ENCODE results near the gene ADORA1.

The ADORA1 gene

GRCh38 chr1:203173011-203173555 is 45.6 kb downstream of the ADORA1 start:
- DNase-seq (ENCODE audit: insufficient read length) (no peak), FAIRE-seq (no peak)
- TF ChIP-seq TAF1 (IDR thresholded peaks at IDR 0.05; ENCODE audit: borderline replicate concordance, low read depth, low read length) (no peak), POLR2A (IDR thresholded peaks at IDR 0.05; ENCODE audit: low read depth, low read length) (no peak)

GRCh38 chr1:203173566-203173965 is 46.0 kb downstream of the ADORA1 start:
- peak; percentile 59 for DNase-seq (ENCODE audit: insufficient read length)
- TF ChIP-seq POLR2AphosphoS5 (IDR thresholded peaks at IDR 0.05; ENCODE audit: low read depth, low read length): no peak
- no peak for TF ChIP-seq TAF1 (IDR thresholded peaks at IDR 0.05; ENCODE audit: borderline replicate concordance, low read depth, low read length)
- TF ChIP-seq POLR2A (IDR thresholded peaks at IDR 0.05; ENCODE audit: low read depth, low read length): no peak
- FAIRE-seq: peak; percentile 81

- TF ChIP-seq TAF1 (IDR thresholded peaks at IDR 0.05; ENCODE audit: borderline replicate concordance, low read depth, low read length) (no peak), POLR2AphosphoS5 (IDR thresholded peaks at IDR 0.05; ENCODE audit: low read depth, low read length) (no peak), POLR2A (IDR thresholded peaks at IDR 0.05; ENCODE audit: low read depth, low read length) (no peak)
- no peak for FAIRE-seq
- DNase-seq (ENCODE audit: insufficient read length): no peak
These were observed 46.9 kb downstream of the ADORA1 start for GRCh38 chr1:203174324-203174985.

- TF ChIP-seq TAF1 (IDR thresholded peaks at IDR 0.05; ENCODE audit: borderline replicate concordance, low read depth, low read length): no peak
- TF ChIP-seq POLR2A (IDR thresholded peaks at IDR 0.05; ENCODE audit: low read depth, low read length): no peak
- no peak for DNase-seq (ENCODE audit: insufficient read length)
- no peak for FAIRE-seq
These were observed 47.8 kb downstream of the ADORA1 start, which contains the start of gene MYBPH for GRCh38 chr1:203175237-203175826. MYBPH (minus strand) TSS chr1:203175826; CDS start chr1:203175755, 71 bp downstream.

- TF ChIP-seq POLR2A (IDR thresholded peaks at IDR 0.05; ENCODE audit: low read depth, low read length): no peak
- no peak for TF ChIP-seq POLR2AphosphoS5 (IDR thresholded peaks at IDR 0.05; ENCODE audit: low read depth, low read length)
- TF ChIP-seq TAF1 (IDR thresholded peaks at IDR 0.05; ENCODE audit: borderline replicate concordance, low read depth, low read length): no peak
- FAIRE-seq (peak; percentile 21), DNase-seq (ENCODE audit: insufficient read length) (no peak)
These were observed 48.3 kb downstream of the ADORA1 start for GRCh38 chr1:203175827-203176241.

GRCh38 chr1:203176273-203177035 is 48.9 kb downstream of the ADORA1 start:
- no peak for DNase-seq (ENCODE audit: insufficient read length)
- TF ChIP-seq POLR2A (IDR thresholded peaks at IDR 0.05; ENCODE audit: low read depth, low read length): no peak
- no peak for TF ChIP-seq POLR2AphosphoS5 (IDR thresholded peaks at IDR 0.05; ENCODE audit: low read depth, low read length)
- no peak for FAIRE-seq

- FAIRE-seq (no peak), DNase-seq (ENCODE audit: insufficient read length) (no peak)
- TF ChIP-seq POLR2AphosphoS5 (IDR thresholded peaks at IDR 0.05; ENCODE audit: low read depth, low read length): no peak
- no peak for TF ChIP-seq TAF1 (IDR thresholded peaks at IDR 0.05; ENCODE audit: borderline replicate concordance, low read depth, low read length)
- no peak for TF ChIP-seq POLR2A (IDR thresholded peaks at IDR 0.05; ENCODE audit: low read depth, low read length)
These were observed 49.5 kb downstream of the ADORA1 start for GRCh38 chr1:203177036-203177405.

- FAIRE-seq (peak; percentile 21), DNase-seq (ENCODE audit: insufficient read length) (no peak)
- TF ChIP-seq POLR2A (IDR thresholded peaks at IDR 0.05; ENCODE audit: low read depth, low read length) (no peak), TAF1 (IDR thresholded peaks at IDR 0.05; ENCODE audit: borderline replicate concordance, low read depth, low read length) (no peak), POLR2AphosphoS5 (IDR thresholded peaks at IDR 0.05; ENCODE audit: low read depth, low read length) (no peak)
These were observed 50.0 kb downstream of the ADORA1 start for GRCh38 chr1:203177470-203178039.

- no peak for DNase-seq (ENCODE audit: insufficient read length)
- no peak for FAIRE-seq
- TF ChIP-seq TAF1 (IDR thresholded peaks at IDR 0.05; ENCODE audit: borderline replicate concordance, low read depth, low read length): no peak
These were observed 50.6 kb downstream of the ADORA1 start for GRCh38 chr1:203178083-203178482.

GRCh38 chr1:203178821-203179666 is 51.5 kb downstream of the ADORA1 start:
- DNase-seq (ENCODE audit: insufficient read length): no peak
- no peak for FAIRE-seq
- TF ChIP-seq POLR2A (IDR thresholded peaks at IDR 0.05; ENCODE audit: low read depth, low read length) (no peak), TAF1 (IDR thresholded peaks at IDR 0.05; ENCODE audit: borderline replicate concordance, low read depth, low read length) (no peak), POLR2AphosphoS5 (IDR thresholded peaks at IDR 0.05; ENCODE audit: low read depth, low read length) (no peak)

- no peak for TF ChIP-seq POLR2AphosphoS5 (IDR thresholded peaks at IDR 0.05; ENCODE audit: low read depth, low read length)
- TF ChIP-seq TAF1 (IDR thresholded peaks at IDR 0.05; ENCODE audit: borderline replicate concordance, low read depth, low read length): no peak
- TF ChIP-seq POLR2A (IDR thresholded peaks at IDR 0.05; ENCODE audit: low read depth, low read length): no peak
- DNase-seq (ENCODE audit: insufficient read length) (no peak), FAIRE-seq (no peak)
These were observed 52.1 kb downstream of the ADORA1 start for GRCh38 chr1:203179667-203180005.
